ENCODE measurements around the gene LRRC3.
A peak's percentile ranks its signal among the peaks of the same experiment; 100 is the strongest.

The LRRC3 gene

GRCh38 chr21:44480200-44481053 lies 25.1 kb downstream of the LRRC3 start:
- no peak for DNase-seq

- no peak for DNase-seq
Observed at GRCh38 chr21:44482581-44483287, 27.4 kb downstream of the LRRC3 start.

- DNase-seq = no peak
Observed at GRCh38 chr21:44483288-44484237, 28.3 kb downstream of the LRRC3 start.

- DNase-seq = no peak
Observed at GRCh38 chr21:44484498-44485253, 29.4 kb downstream of the LRRC3 start.

GRCh38 chr21:44485254-44485793 lies 30.0 kb downstream of the LRRC3 start:
- peak; percentile 19 for DNase-seq

- DNase-seq = no peak
Observed at GRCh38 chr21:44485796-44486195, 30.5 kb downstream of the LRRC3 start.

- no peak for DNase-seq
Observed at GRCh38 chr21:44486302-44486701, 31.0 kb downstream of the LRRC3 start.

- peak; percentile 33 for DNase-seq
Observed at GRCh38 chr21:44487831-44488230, 32.5 kb downstream of the LRRC3 start.

GRCh38 chr21:44489962-44490361 lies 34.7 kb downstream of the LRRC3 start:
- DNase-seq = no peak

GRCh38 chr21:44490405-44490804 lies 35.1 kb downstream of the LRRC3 start:
- DNase-seq = no peak

GRCh38 chr21:44490816-44491215 lies 35.5 kb downstream of the LRRC3 start:
- DNase-seq = no peak

GRCh38 chr21:44492567-44493385 lies 37.5 kb downstream of the LRRC3 start:
- DNase-seq = no peak

GRCh38 chr21:44494418-44494817 lies 39.1 kb downstream of the LRRC3 start:
- DNase-seq = no peak

- DNase-seq = no peak
Observed at GRCh38 chr21:44494956-44495355, 39.6 kb downstream of the LRRC3 start.

GRCh38 chr21:44495611-44496563 lies 40.6 kb downstream of the LRRC3 start:
- DNase-seq = no peak

- no peak for DNase-seq
Observed at GRCh38 chr21:44496564-44497550, 41.5 kb downstream of the LRRC3 start.

- DNase-seq = no peak
Observed at GRCh38 chr21:44497703-44498126, 42.4 kb downstream of the LRRC3 start.

All from hematopoietic multipotent progenitor cell treated with erythropoietin and hydrocortisone succinate and interleukin-3 and kit ligand, for 8 days (in vitro differentiated cells).